ENCODE measurements around the gene LGR6. TPM values are rescaled to one million over a fixed set of nuclear protein-coding genes. Genes with fewer than 3 reads are reported as not detected.

Gene LGR6
- total and polyA plus RNA-seq, 2 donors (not counting 1 experiment from before 2014, with no cell fraction given), result 0.28 TPM; not detected in 1

DNA sequence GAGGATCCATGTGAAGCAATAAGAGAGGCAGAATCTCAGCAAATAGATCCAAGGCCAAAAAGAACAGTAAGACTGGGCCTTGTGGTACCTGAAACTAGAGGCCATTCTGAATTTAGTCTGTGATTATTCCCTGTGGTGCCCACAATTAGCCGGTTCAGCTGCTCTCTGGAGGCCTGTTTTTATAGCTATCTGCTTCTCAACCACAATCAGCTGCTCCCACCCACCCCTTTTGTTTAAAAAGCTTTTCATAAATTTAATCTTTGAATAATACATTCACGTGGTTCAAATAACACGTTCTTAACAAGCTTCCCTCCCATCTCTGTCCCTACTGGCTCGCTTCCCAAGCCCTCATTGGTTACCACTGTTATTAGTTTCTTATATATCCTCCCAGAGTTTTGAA lies 130.1 kb downstream of the LGR6 start:
- Histone ChIP-seq H4K20me1 (ENCODE audit: control insufficient read depth, insufficient read depth, low read length, poor library complexity, severe bottlenecking) (no peaks in the 10 kb centered on the region), H3K4me2 (replicated peaks; ENCODE audit: low read depth, low read length, poor library complexity, severe bottlenecking) (no peak overlapping the region), H3K27me3 (replicated peaks in 1 of 4; ENCODE audit: control extremely low read depth in 1 of 4, control insufficient read depth in 3 of 4, insufficient read depth in 4 of 4, low read length in 3 of 4) (peaks cover 0 to 7% (median 0%) of the 10 kb centered on the region in 4 experiments), H3K4me1 (ENCODE audit: control insufficient read depth in 2 of 2, insufficient read depth in 2 of 2, low read length in 2 of 2) (no peaks in the 10 kb centered on the region), H3K4me3 (ENCODE audit: control extremely low read depth in 1 of 5, extremely low read depth in 1 of 5, insufficient read depth in 1 of 5, low read depth in 2 of 5, low read length in 4 of 5) (no peak overlapping the region), H3K9me3 (ENCODE audit: control extremely low read depth in 1 of 3, control insufficient read depth in 2 of 3, insufficient read depth in 1 of 3, low read length in 2 of 3) (no peaks in the 10 kb centered on the region), H3K27ac (ENCODE audit: low read length in 2 of 2) (no peak overlapping the region), H3K9ac (ENCODE audit: low read length) (no peak overlapping the region), H3K79me2 (ENCODE audit: control insufficient read depth, insufficient read depth, low read length) (no peaks in the 10 kb centered on the region), H3K36me3 (replicated peaks in 1 of 2; ENCODE audit: control extremely low read depth in 1 of 2, control insufficient read depth in 1 of 2, extremely low read depth in 1 of 2, insufficient read depth in 2 of 2, low read length in 1 of 2) (no peaks in the 10 kb centered on the region), H2AFZ (ENCODE audit: insufficient read depth, low read depth, low read length, poor library complexity, severe bottlenecking) (no peak overlapping the region)
- Mint-ChIP-seq H3K27ac (no peak overlapping the region), H3K9me3 (ENCODE audit: insufficient read depth) (no peaks in the 10 kb centered on the region), H3K4me3 (no peak overlapping the region), H3K4me1 (no peaks in the 10 kb centered on the region), H3K27me3 (no peaks in the 10 kb centered on the region)
- intact Hi-C loops (cut with micrococcal nuclease), result no loop called here
- ChIA-PET CTCF (interaction anchor here (0.9 kb wide), 1 partner anchor 10 kb away, joined by 3 read pairs; no protein-coding TSS in a partner anchor), POLR2A (no interaction called here)
- DNase-seq (no peak), ATAC-seq (ENCODE audit: low read depth) (no peak)
- WGBS (ENCODE audit: insufficient coverage), result 60% methylated on average over 2 of the region's 4 CpGs
- TF ChIP-seq EZH2 (IDR thresholded peaks at IDR 0.05; ENCODE audit: borderline replicate concordance, insufficient read depth, low read depth, low read length, poor library complexity, severe bottlenecking), result no peak
- TF ChIP-seq, protein P1, sequence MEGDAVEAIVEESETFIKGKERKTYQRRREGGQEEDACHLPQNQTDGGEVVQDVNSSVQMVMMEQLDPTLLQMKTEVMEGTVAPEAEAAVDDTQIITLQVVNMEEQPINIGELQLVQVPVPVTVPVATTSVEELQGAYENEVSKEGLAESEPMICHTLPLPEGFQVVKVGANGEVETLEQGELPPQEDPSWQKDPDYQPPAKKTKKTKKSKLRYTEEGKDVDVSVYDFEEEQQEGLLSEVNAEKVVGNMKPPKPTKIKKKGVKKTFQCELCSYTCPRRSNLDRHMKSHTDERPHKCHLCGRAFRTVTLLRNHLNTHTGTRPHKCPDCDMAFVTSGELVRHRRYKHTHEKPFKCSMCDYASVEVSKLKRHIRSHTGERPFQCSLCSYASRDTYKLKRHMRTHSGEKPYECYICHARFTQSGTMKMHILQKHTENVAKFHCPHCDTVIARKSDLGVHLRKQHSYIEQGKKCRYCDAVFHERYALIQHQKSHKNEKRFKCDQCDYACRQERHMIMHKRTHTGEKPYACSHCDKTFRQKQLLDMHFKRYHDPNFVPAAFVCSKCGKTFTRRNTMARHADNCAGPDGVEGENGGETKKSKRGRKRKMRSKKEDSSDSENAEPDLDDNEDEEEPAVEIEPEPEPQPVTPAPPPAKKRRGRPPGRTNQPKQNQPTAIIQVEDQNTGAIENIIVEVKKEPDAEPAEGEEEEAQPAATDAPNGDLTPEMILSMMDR (IDR thresholded peaks at IDR 0.05), result no peak

DNA sequence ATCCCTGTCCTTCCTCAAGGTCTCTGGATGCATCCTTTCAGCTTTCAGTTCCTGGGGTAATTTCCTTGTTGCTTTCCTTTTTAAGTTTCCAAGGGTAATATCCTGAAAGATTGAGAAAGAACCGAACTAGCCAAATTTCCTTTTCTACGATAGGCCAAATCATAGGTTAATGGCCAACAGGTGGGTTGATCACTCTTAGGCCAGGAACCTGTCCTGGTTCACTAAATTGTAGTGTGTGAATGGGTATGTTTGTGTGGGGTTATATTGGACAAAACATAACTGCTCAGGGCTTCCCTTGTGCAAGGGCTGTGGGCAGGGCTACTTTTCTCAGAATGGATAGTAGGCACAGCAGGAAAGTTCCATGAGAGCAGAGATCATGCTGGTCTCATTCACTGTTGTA lies 131.0 kb downstream of the LGR6 start:
- Histone ChIP-seq H3K27ac (ENCODE audit: low read length in 2 of 2) (no peak overlapping the region), H2AFZ (ENCODE audit: insufficient read depth, low read depth, low read length, poor library complexity, severe bottlenecking) (no peak overlapping the region), H3K9me3 (ENCODE audit: control extremely low read depth in 1 of 3, control insufficient read depth in 2 of 3, insufficient read depth in 1 of 3, low read length in 2 of 3) (no peaks in the 10 kb centered on the region), H3K9ac (ENCODE audit: low read length) (no peak overlapping the region), H3K27me3 (replicated peaks in 1 of 4; ENCODE audit: control extremely low read depth in 1 of 4, control insufficient read depth in 3 of 4, insufficient read depth in 4 of 4, low read length in 3 of 4) (peaks cover 0 to 7% (median 0%) of the 10 kb centered on the region in 4 experiments), H4K20me1 (ENCODE audit: control insufficient read depth, insufficient read depth, low read length, poor library complexity, severe bottlenecking) (no peaks in the 10 kb centered on the region), H3K4me1 (ENCODE audit: control insufficient read depth in 2 of 2, insufficient read depth in 2 of 2, low read length in 2 of 2) (no peaks in the 10 kb centered on the region), H3K4me3 (ENCODE audit: control extremely low read depth in 1 of 5, extremely low read depth in 1 of 5, insufficient read depth in 1 of 5, low read depth in 2 of 5, low read length in 4 of 5) (no peak overlapping the region), H3K36me3 (replicated peaks in 1 of 2; ENCODE audit: control extremely low read depth in 1 of 2, control insufficient read depth in 1 of 2, extremely low read depth in 1 of 2, insufficient read depth in 2 of 2, low read length in 1 of 2) (no peaks in the 10 kb centered on the region), H3K4me2 (replicated peaks; ENCODE audit: low read depth, low read length, poor library complexity, severe bottlenecking) (no peak overlapping the region), H3K79me2 (ENCODE audit: control insufficient read depth, insufficient read depth, low read length) (no peaks in the 10 kb centered on the region)
- no peak for DNase-seq
- ChIA-PET POLR2A (no interaction called here), CTCF (interaction anchor here (0.7 kb wide), 1 partner anchor 9 kb away, joined by 3 read pairs; no protein-coding TSS in a partner anchor)
- Mint-ChIP-seq H3K4me1 (no peaks in the 10 kb centered on the region), H3K27me3 (no peaks in the 10 kb centered on the region), H3K27ac (no peak overlapping the region), H3K9me3 (ENCODE audit: insufficient read depth) (no peaks in the 10 kb centered on the region), H3K4me3 (no peak overlapping the region)
- intact Hi-C loops (cut with micrococcal nuclease), result no loop called here
- TF ChIP-seq EZH2 (IDR thresholded peaks at IDR 0.05; ENCODE audit: borderline replicate concordance, insufficient read depth, low read depth, low read length, poor library complexity, severe bottlenecking), result no peak
- TF ChIP-seq, protein P1 (IDR thresholded peaks at IDR 0.05), result no peak
- WGBS (ENCODE audit: insufficient coverage), result 100% methylated on average over 2 of the region's 2 CpGs
- ATAC-seq (ENCODE audit: low read depth), result no peak
